DLD1 (cell line): Measurements from ENCODE around the gene SLC12A6.

Experiments
- in situ Hi-C: cut with HindIII; loops from 2 replicates; pipeline ENCODE4 v1.10.0; 2017; ENCODE audit warnings: low sequenced_read_pairs

SLC12A6 gene

GRCh38 chr15:34266751-34267150 lies 70.8 kb downstream of the SLC12A6 start:
- in situ Hi-C loops, result no loop called here

GRCh38 chr15:34264076-34264475 lies 73.5 kb downstream of the SLC12A6 start:
- in situ Hi-C loops, result no loop called here

- in situ Hi-C loops, result no loop called here
Measured at GRCh38 chr15:34262362-34262761, 75.2 kb downstream of the SLC12A6 start.

- in situ Hi-C loops, result no loop called here
Measured at GRCh38 chr15:34259566-34259965, 78.0 kb downstream of the SLC12A6 start.

GRCh38 chr15:34258151-34258550 lies 79.4 kb downstream of the SLC12A6 start:
- in situ Hi-C loops, result no loop called here

- in situ Hi-C loops, result no loop called here
Measured at GRCh38 chr15:34252545-34252944, 85.0 kb downstream of the SLC12A6 start.

GRCh38 chr15:34248190-34248589 lies 89.4 kb downstream of the SLC12A6 start:
- in situ Hi-C loops, result no loop called here

GRCh38 chr15:34246276-34246976 lies 91.2 kb downstream of the SLC12A6 start:
- in situ Hi-C loops, result no loop called here

- in situ Hi-C loops, result no loop called here
Measured at GRCh38 chr15:34243226-34243625, 94.4 kb downstream of the SLC12A6 start.

GRCh38 chr15:34242331-34242710 lies 95.3 kb downstream of the SLC12A6 start:
- in situ Hi-C loops, result no loop called here

- in situ Hi-C loops, result no loop called here
Measured at GRCh38 chr15:34241376-34242330, 95.9 kb downstream of the SLC12A6 start.

- in situ Hi-C loops, result no loop called here
Measured at GRCh38 chr15:34240537-34240936, 97.0 kb downstream of the SLC12A6 start.

GRCh38 chr15:34239151-34239808 lies 98.3 kb downstream of the SLC12A6 start:
- in situ Hi-C loops, result no loop called here

GRCh38 chr15:34233614-34234013 lies 104.0 kb downstream of the SLC12A6 start:
- in situ Hi-C loops, result no loop called here

- in situ Hi-C loops, result no loop called here
Measured at GRCh38 chr15:34223904-34224596, 113.5 kb downstream of the SLC12A6 start.

GRCh38 chr15:34217587-34218225 lies 119.9 kb downstream of the SLC12A6 start:
- in situ Hi-C loops, result no loop called here

- in situ Hi-C loops, result no loop called here
Measured at GRCh38 chr15:34216527-34217270, 120.9 kb downstream of the SLC12A6 start.

GRCh38 chr15:34214135-34214534 lies 123.4 kb downstream of the SLC12A6 start:
- in situ Hi-C loops, result no loop called here

GRCh38 chr15:34213690-34214089 lies 123.9 kb downstream of the SLC12A6 start:
- in situ Hi-C loops, result no loop called here
